Transverse colon (tissue), 3 donors: ENCODE measurements around the gene NEUROD4.

ENCODE experiments used
- CTCF ChIP-seq, 5 experiments: fragments of 200-600 bp in 3 of 5; fragments of 450-650 bp in 2 of 5; sonication (generic) in 3 of 5; IDR thresholded peaks; 1 replicate in 2 of 5; 2 replicates in 3 of 5; pipeline ENCODE4 v1.5.1; 2016 to 2017; ENCODE audit warnings: antibody characterized with exemption in 5 of 5, inconsistent platforms in 3 of 5, mild to moderate bottlenecking in 2 of 5, moderate library complexity in 1 of 5
- POLR2A ChIP-seq: fragments of 450-650 bp; IDR thresholded peaks from one replicate; pipeline ENCODE4 v1.6.1; 2016; ENCODE audit warnings: antibody characterized with exemption, mild to moderate bottlenecking, moderate library complexity

GRCh38 chr12:54988402-54989054 lies 31.2 kb upstream of the NEUROD4 start:
- TF ChIP-seq CTCF (IDR thresholded peaks at IDR 0.05) (no peak), POLR2A (no peak)
